ENCODE data around the gene STK17B.
"Not testable (repeated sequence)": the region's sequence is repeated elsewhere in the genome, so short reads cannot be mapped to it uniquely, and the experiment has no call there.

Gene STK17B

DNA sequence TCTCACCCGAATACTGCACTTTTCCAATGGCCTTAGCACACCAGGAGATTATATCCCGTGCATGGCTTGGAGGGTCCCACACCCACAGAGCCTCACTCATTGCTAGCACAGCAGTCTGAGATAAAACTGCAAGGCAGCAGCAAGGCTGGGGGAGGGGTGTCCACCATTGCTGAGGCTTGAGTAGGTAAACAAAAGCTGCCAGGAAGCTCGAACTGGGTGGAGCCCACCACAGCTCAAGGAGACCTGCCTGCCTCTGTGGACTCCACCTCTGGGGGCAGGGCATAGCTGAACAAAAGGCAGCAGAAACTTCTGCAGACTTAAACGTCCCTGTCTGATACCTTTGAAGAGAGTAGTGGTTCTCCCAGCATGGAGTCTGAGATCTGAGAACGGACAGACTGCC lies 81.9 kb downstream of the STK17B start:
- H3K27ac ChIP-seq (ENCODE audit: low read depth, low read length); H3K36me3 ChIP-seq (ENCODE audit: insufficient read depth, low read length); H3K4me1 ChIP-seq (ENCODE audit: insufficient read depth, low read length); H3K4me3 ChIP-seq (ENCODE audit: low read length); H3K9ac ChIP-seq (ENCODE audit: low read depth, low read length); H3K27me3 ChIP-seq (ENCODE audit: insufficient read depth, low read length): not testable (repeated sequence)
- peaks cover 12% of the 10 kb centered on the region for H3K9me3 ChIP-seq (ENCODE audit: insufficient read depth, low read depth, low read length)
- 91% methylated on average over 5 of the region's 5 CpGs for WGBS

DNA sequence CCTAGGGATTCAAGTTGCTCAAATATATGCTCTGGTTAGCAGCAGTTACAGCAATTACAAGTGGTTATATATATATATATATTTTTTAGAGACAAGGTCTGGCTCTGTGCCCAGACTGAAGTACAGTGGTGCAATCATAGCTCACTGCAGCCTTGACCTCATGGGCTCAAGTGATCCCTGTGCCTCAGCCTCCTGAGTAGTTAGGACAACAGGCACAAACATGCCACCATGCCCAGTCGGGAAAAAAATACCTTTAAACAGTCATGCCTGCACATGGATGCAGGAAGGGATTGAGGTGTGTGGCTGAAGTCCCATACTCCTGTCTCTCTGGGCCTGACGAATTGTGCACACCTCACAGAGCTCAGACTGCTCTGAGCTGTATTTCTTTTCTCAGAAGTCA lies 83.2 kb downstream of the STK17B start:
- Histone ChIP-seq H3K4me3 (ENCODE audit: low read length) (no peak overlapping the region), H3K9ac (ENCODE audit: low read depth, low read length) (no peak overlapping the region), H3K36me3 (ENCODE audit: insufficient read depth, low read length) (no peaks in the 10 kb centered on the region), H3K9me3 (ENCODE audit: insufficient read depth, low read depth, low read length) (peaks cover 19% of the 10 kb centered on the region), H3K27ac (ENCODE audit: low read depth, low read length) (no peak overlapping the region), H3K27me3 (ENCODE audit: insufficient read depth, low read length) (no peaks in the 10 kb centered on the region), H3K4me1 (ENCODE audit: insufficient read depth, low read length) (no peaks in the 10 kb centered on the region)
- WGBS: 98% methylated on average over 2 of the region's 2 CpGs

DNA sequence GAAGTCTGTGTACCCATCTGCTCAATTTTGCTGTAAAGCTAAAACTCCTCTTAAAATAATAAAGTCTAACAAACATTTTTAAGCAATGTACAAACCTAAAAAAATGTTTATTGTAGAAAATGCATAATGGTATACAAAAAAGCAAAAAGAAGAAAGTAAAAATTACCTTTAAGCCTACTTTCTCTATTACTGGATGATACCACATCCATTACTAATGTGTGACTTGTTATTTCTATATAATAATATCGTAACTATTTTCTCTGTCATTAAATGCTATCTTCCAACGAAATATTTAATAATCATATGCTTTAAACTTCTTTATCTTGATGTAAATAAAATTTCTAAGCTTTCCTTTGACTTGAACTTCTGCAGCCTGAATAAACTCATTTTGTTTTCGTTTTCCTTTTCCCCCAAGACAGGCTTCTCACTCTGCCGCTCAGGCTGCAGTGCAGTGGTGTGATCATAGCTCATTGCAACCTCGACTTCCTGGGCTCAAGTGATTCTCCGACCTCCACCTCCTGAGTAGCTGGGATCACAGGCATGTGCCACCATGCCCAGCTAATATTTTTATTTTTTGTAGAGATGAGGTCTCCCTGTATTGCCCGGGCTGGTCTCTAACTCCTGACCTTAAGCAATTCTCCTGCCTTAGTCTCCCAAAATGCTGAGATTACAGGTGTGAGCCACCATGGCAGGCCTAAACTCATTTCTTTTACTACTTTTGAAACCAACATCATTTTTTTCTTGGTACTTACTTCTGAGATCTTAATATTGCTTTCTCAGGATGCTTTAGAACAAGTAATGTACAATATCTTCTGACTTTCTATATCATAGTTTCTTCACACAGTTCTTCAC lies 84.6 kb downstream of the STK17B start:
- Histone ChIP-seq H3K4me1 (ENCODE audit: insufficient read depth, low read length) (no peaks in the 10 kb centered on the region), H3K4me3 (ENCODE audit: low read length) (no peak overlapping the region), H3K9me3 (ENCODE audit: insufficient read depth, low read depth, low read length) (peaks cover 26% of the 10 kb centered on the region), H3K27me3 (ENCODE audit: insufficient read depth, low read length) (no peaks in the 10 kb centered on the region), H3K27ac (ENCODE audit: low read depth, low read length) (no peak overlapping the region), H3K36me3 (ENCODE audit: insufficient read depth, low read length) (no peaks in the 10 kb centered on the region), H3K9ac (ENCODE audit: low read depth, low read length) (no peak overlapping the region)
- 86% methylated on average over 5 of the region's 7 CpGs for WGBS

DNA sequence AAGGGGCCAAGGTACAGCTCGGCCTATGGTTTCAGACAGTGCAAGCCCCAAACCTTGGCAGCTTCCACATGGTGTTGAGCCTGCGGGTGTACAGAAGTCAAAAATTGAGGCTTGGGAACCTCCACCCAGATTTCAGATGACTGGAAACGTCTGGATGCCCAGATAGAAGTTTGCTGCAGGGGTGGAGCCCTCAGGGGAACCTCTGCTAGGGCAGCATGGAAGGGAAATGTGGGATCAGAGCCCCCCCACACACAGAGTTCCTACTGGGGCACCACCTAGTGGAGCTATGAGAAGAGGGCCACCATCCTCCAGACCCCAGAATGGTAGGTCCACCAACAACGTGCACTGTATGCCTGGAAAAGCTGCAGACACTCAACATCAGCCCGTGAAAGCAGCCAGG lies 87.8 kb downstream of the STK17B start:
- 87% methylated on average over 5 of the region's 5 CpGs for WGBS
- no peak overlapping the region for H3K4me3 ChIP-seq (ENCODE audit: low read length)

More for the DNA sequence above, 87.8 kb downstream of the STK17B start:
- H3K9me3 ChIP-seq (ENCODE audit: insufficient read depth, low read depth, low read length): peaks cover 19% of the 10 kb centered on the region
- H3K36me3 ChIP-seq (ENCODE audit: insufficient read depth, low read length): no peaks in the 10 kb centered on the region
- H3K27me3 ChIP-seq (ENCODE audit: insufficient read depth, low read length): no peaks in the 10 kb centered on the region
- no peak overlapping the region for H3K27ac ChIP-seq (ENCODE audit: low read depth, low read length)
- no peak overlapping the region for H3K9ac ChIP-seq (ENCODE audit: low read depth, low read length)
- no peaks in the 10 kb centered on the region for H3K4me1 ChIP-seq (ENCODE audit: insufficient read depth, low read length)

All from HUES64 (cell line).